ENCODE data around the gene FRMD4A.
A peak's percentile ranks its signal among the peaks of the same experiment; 100 is the strongest.

FRMD4A gene

GRCh38 chr10:14032406-14032998 is 298.2 kb downstream of the FRMD4A start:
- H3K4me1 ChIP-seq (ENCODE audit: insufficient read depth, low read length) = no peaks in the 10 kb centered on the region
- H3K27me3 ChIP-seq (ENCODE audit: insufficient read depth, low read length, poor library complexity) = peaks cover 4% of the 10 kb centered on the region
- no peaks in the 10 kb centered on the region for H4K20me1 ChIP-seq (ENCODE audit: insufficient read depth, low read length)
- peak; percentile 22 for DNase-seq
- no peak overlapping the region for H3K4me3 ChIP-seq (ENCODE audit: low read depth in 1 of 2, low read length in 2 of 2)
- no peak overlapping the region for H3K9ac ChIP-seq (ENCODE audit: low read depth, low read length)
- H3K9me3 ChIP-seq (ENCODE audit: insufficient read depth, low read length, severe bottlenecking) = no peaks in the 10 kb centered on the region
- TF ChIP-seq, protein P1, sequence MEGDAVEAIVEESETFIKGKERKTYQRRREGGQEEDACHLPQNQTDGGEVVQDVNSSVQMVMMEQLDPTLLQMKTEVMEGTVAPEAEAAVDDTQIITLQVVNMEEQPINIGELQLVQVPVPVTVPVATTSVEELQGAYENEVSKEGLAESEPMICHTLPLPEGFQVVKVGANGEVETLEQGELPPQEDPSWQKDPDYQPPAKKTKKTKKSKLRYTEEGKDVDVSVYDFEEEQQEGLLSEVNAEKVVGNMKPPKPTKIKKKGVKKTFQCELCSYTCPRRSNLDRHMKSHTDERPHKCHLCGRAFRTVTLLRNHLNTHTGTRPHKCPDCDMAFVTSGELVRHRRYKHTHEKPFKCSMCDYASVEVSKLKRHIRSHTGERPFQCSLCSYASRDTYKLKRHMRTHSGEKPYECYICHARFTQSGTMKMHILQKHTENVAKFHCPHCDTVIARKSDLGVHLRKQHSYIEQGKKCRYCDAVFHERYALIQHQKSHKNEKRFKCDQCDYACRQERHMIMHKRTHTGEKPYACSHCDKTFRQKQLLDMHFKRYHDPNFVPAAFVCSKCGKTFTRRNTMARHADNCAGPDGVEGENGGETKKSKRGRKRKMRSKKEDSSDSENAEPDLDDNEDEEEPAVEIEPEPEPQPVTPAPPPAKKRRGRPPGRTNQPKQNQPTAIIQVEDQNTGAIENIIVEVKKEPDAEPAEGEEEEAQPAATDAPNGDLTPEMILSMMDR (IDR thresholded peaks at IDR 0.05; ENCODE audit: borderline replicate concordance, extremely low read depth, low read length, poor library complexity, severe bottlenecking) = peak; percentile 71
- TF ChIP-seq EZH2 (IDR thresholded peaks at IDR 0.05; ENCODE audit: borderline replicate concordance, low read depth, low read length, severe bottlenecking) = no peak
- no peak overlapping the region for H2AFZ ChIP-seq (ENCODE audit: low read depth, low read length)
- no peaks in the 10 kb centered on the region for H3K79me2 ChIP-seq (ENCODE audit: insufficient read depth, low read length)
- no peak overlapping the region for H3K27ac ChIP-seq (ENCODE audit: low read length)
- no peak overlapping the region for H3K4me2 ChIP-seq (ENCODE audit: insufficient read depth, low read length)
- ATAC-seq (ENCODE audit: insufficient read depth, low read depth) = no peak
- H3K36me3 ChIP-seq (ENCODE audit: insufficient read depth, low read length) = no peaks in the 10 kb centered on the region

DNA sequence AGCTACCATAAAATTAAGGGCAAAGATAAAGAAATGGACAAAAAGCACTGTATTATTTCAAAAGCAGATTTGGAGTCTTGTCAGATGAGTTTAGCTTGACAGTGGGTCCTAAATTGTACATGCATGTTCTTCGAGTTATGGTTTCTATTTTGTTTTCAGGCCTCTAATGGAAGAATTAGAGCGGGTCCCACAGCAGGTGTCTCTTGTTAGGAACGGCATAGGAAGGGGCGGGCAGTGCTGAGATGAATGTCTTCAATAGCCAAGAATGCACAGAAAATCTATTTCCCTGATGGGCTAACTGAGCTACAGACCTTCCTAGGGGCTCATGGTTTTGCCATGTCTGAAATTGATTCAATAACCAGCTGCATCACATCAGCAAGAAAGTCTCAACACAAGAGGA is 304.4 kb downstream of the FRMD4A start:
- Histone ChIP-seq H4K20me1 (ENCODE audit: insufficient read depth, low read length) (no peaks in the 10 kb centered on the region), H3K4me1 (ENCODE audit: insufficient read depth, low read length) (no peaks in the 10 kb centered on the region), H2AFZ (ENCODE audit: low read depth, low read length) (no peak overlapping the region), H3K36me3 (ENCODE audit: insufficient read depth, low read length) (no peaks in the 10 kb centered on the region), H3K27me3 (ENCODE audit: insufficient read depth, low read length, poor library complexity) (peaks cover 10% of the 10 kb centered on the region), H3K79me2 (ENCODE audit: insufficient read depth, low read length) (no peaks in the 10 kb centered on the region), H3K4me2 (ENCODE audit: insufficient read depth, low read length) (no peak overlapping the region), H3K27ac (ENCODE audit: low read length) (no peak overlapping the region), H3K4me3 (ENCODE audit: low read depth in 1 of 2, low read length in 2 of 2) (no peak overlapping the region), H3K9ac (ENCODE audit: low read depth, low read length) (no peak overlapping the region), H3K9me3 (ENCODE audit: insufficient read depth, low read length, severe bottlenecking) (no peaks in the 10 kb centered on the region)
- TF ChIP-seq EZH2 (IDR thresholded peaks at IDR 0.05; ENCODE audit: borderline replicate concordance, low read depth, low read length, severe bottlenecking) = no peak
- TF ChIP-seq, protein P1 (IDR thresholded peaks at IDR 0.05; ENCODE audit: borderline replicate concordance, extremely low read depth, low read length, poor library complexity, severe bottlenecking) = no peak
- ATAC-seq (ENCODE audit: insufficient read depth, low read depth) (no peak), DNase-seq (no peak)

DNA sequence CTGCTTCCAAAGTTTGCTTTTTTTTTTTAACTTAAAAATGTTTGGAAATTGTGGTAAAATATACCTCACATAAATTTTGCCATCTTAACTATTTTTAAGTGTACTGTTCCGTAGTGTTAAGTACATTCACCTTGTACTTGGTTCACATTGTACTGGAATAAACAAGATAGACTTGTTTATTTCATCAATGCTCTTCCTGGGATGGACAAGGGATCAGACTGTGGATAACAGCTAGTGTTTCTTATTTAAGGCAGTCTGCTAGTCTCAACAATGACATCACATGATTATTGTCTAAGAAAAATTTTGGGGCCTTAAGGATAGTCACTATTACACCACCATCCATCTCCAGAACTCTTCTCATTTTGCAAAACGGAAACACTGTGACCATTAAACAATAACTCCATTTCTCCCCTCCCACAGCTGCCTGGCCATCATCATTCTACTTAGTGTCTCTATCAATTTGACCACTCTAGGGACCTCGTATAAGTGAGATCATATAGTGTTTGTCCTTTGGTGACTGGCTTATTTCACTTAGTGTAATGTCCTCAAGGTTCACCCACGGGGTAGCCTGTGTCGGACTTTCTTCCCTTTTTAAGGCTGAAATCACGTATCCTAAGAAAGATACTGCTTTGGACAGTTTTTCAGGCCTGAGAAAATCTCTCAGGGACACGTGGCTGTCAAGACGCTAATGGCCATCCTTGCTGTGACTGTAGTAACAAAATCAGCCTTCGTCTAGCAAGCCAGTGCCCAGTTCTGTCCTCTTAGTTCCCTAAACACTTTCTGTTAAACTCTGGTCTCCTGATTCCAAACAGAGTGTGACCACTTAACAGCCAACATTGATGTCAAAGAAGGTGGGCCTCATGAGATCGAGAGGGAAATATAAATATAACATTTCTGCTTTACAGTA is 305.2 kb downstream of the FRMD4A start:
- peaks cover 10% of the 10 kb centered on the region for H3K27me3 ChIP-seq (ENCODE audit: insufficient read depth, low read length, poor library complexity)
- no peak overlapping the region for H3K4me2 ChIP-seq (ENCODE audit: insufficient read depth, low read length)
- DNase-seq = no peak
- no peaks in the 10 kb centered on the region for H3K9me3 ChIP-seq (ENCODE audit: insufficient read depth, low read length, severe bottlenecking)
- H3K79me2 ChIP-seq (ENCODE audit: insufficient read depth, low read length) = no peaks in the 10 kb centered on the region
- no peaks in the 10 kb centered on the region for H4K20me1 ChIP-seq (ENCODE audit: insufficient read depth, low read length)
- H2AFZ ChIP-seq (ENCODE audit: low read depth, low read length) = no peak overlapping the region
- no peaks in the 10 kb centered on the region for H3K36me3 ChIP-seq (ENCODE audit: insufficient read depth, low read length)
- ATAC-seq (ENCODE audit: insufficient read depth, low read depth) = no peak
- no peaks in the 10 kb centered on the region for H3K4me1 ChIP-seq (ENCODE audit: insufficient read depth, low read length)
- no peak for TF ChIP-seq EZH2 (IDR thresholded peaks at IDR 0.05; ENCODE audit: borderline replicate concordance, low read depth, low read length, severe bottlenecking)
- TF ChIP-seq, protein P1 (IDR thresholded peaks at IDR 0.05; ENCODE audit: borderline replicate concordance, extremely low read depth, low read length, poor library complexity, severe bottlenecking) = no peak
- no peak overlapping the region for H3K27ac ChIP-seq (ENCODE audit: low read length)
- no peak overlapping the region for H3K4me3 ChIP-seq (ENCODE audit: low read depth in 1 of 2, low read length in 2 of 2)
- H3K9ac ChIP-seq (ENCODE audit: low read depth, low read length) = no peak overlapping the region
